EH (cell line): Measurements from ENCODE around the gene CORT.
"Not testable (repeated sequence)": the region's sequence is repeated elsewhere in the genome, so short reads cannot be mapped to it uniquely, and the experiment has no call there.

Experiments
- DNase-seq: peaks from one replicate; pipeline ENCODE4 v3.0.0-alpha.2; 2015; ENCODE audit warnings: low read depth

The CORT gene

DNA sequence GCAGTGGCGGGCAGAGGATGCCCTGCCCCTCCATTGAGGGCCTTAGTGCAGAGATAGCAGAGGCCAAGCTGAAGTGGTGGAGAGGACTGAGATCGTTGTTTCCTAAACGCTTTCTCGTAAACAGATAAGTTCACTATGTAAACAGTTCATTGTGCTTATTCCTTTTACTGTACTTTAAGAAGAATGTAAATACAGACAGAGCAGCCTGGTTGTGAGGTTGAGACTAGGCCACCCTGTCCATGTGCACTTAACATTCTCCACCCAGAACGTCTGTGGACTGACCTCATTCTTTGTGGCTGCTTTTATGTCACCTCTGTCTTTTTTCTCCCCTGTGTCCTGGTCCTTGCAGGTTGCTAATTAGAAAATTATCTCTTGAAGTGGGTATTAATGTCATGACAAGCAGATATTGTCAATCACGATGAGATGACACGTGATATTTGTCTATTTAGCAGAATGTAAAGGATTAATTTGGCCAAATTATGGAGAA is 11.1 kb upstream of the CORT start:
- no peak for DNase-seq

DNA sequence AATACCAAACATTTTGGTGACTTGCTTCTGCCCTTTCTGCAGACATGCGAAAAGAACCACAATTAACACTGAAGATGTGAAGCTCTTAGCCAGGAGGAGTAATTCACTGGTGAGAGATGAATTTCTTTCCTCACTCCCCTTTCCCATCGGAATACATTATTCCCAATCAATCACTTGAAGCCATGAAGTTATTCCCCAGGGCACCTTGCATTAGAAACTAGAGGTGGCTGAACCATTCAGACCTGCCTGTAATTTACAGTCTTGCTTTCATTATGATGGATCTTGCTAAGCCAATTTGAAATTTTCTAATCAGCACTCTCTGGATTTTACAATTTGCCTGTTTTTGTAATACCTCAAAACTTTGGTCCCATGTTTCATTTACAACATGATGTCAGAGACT is 9.5 kb upstream of the CORT start:
- no peak for DNase-seq

DNA sequence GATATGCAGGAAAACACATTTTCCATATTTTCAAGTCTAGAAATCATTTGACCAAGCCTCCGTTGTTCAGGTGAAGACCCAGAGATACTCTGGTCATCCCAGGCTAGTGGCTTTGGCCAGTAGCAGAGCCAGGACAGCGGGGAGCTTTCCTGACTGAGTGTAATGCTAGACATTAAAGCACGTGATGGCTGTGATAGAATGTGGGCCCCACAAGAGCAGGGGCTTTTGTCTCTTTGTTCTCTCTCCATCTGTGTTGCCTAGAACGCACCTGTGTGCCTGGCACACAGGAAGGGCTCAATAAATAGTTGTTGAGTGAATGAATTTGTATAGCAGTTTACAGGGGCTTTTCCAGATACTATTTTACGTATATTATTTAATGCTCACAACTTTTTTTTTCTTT is 9.0 kb upstream of the CORT start:
- DNase-seq = no peak

DNA sequence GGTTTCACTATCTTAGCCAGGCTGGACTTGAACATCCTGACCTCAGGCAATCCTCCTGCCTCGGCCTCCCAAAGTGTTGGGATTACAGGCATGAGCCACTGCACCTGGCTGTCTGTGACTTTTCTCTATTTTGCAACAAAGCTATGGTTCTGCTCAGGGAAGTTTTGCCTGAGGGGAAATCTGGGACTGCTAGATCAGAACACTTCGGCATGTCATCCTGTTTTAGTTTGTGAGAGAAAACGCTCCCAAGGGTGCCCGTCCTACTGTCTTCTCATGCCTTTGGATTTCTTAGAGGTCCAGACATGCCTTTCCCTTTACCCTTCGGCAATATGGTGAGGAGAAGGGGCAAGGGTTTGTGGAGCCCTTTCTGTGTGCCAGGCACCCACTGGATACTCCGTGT is 5.6 kb upstream of the CORT start:
- no peak for DNase-seq

DNA sequence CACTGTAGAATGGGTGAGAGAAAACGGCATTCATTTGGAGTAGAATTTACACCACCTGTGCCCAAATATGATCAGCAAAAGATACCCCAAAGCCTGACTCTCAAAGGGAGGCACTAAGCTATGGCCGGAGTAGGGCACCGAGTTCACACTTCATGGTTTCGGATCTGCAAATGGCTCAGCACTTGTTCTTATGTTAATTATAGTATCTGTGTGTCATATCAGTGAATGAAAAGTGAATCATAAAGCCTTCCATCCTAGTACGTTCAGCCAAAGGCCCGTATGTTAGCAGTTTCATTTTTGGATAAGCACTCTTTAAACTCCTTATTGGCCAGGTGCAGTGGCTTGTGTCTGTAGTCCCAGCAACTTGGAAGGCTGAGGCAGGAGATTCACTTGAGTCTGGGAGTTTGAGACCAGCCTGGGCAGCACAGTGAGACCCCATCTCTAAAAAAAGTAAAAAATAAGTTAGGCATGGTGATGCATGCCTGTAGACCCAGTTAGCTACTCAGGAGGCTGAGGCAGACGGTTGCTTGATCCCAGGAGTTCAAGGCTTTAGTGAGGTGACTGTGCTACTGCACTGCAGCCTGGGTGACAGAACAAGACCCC is 4.9 kb upstream of the CORT start:
- DNase-seq = no peak

DNA sequence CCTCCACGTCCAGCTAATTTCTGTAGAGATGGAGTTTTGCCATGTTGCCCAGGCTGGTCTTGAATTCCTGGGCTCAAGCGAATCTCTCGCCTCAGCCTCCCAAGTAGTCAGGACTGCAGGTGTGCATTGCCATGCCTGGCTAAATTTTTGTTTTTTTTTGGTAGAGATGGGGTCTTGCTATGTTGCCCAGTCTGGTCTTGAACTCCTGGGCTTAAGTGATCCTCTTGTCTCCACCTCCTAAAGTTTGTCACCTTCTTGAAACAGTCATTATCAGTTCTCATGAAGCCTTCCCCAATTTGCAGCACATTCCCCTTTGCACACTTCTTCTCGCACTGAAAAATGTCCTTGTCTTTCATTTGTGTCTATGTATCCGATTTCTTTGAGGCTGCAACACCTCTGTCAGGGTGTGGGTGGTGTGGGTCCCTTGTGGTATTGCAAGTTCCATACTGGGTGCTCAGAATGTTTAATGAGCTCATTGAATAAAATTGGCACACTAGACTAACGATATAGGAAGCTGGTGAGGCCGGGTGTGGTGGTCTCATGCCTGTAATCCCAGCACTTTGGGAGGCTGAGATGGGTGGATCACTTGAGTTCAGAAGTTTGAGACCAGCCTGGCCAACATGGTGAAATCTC is 2.9 kb upstream of the CORT start:
- no peak for DNase-seq

DNA sequence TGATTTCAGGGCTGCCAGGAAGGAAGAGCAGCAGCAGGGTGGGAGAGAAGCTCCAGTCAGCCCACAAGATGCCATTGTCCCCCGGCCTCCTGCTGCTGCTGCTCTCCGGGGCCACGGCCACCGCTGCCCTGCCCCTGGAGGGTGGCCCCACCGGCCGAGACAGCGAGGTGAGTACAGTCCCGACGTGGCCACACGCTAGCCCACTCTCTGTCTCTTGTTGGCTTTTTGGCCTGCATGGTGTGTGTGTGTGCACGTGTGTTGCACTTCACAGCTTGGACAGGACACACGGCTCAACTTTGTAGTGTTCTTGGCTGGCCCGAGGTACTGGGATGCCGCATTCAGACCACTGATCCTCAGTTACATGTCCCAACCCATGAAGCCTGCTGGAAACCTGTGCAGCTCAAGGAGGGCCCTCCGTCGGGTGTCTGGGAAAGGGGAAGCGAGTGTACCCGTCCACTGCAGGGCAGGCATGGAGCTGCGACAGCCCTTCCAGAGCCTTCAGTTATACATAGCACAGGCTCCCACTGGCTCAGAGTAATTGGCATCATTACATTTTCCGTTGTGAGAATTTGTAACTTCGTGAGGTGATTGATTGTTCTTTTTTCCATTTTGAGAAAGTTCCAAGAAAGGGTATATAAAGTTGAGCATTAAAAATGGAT is 454 bp downstream of the CORT start:
- no peak for DNase-seq

DNA sequence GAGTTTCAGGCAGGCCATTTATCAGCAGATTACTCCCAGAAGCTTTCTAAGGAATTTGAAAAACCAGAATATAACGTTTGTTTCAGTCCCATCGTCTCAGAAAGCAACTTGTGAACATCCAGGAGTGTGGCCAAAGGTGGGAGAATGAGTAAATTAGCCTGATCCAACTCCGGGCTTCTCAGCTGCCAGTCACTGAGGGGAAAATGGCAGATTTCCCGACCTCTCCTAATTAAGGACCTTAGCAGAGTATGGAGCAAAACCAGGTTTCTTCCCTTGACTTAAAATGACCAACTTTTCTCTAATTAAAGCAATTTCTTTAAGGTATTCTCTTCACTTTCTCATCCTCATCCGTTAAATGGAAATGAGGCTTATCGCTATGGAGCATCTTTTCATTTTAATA is 1.0 kb downstream of the CORT start:
- peak; percentile 26 for DNase-seq

DNA sequence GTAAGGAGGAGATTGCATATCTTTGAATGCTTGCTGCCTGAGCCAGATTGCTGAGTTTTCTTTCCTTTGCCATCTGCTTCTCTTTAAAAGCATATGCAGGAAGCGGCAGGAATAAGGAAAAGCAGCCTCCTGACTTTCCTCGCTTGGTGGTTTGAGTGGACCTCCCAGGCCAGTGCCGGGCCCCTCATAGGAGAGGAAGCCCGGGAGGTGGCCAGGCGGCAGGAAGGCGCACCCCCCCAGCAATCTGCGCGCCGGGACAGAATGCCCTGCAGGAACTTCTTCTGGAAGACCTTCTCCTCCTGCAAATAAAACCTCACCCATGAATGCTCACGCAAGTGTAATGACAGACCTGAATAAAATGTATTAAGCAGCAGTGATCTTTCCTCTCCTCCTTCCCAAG is 1.5 kb downstream of the CORT start:
- DNase-seq = peak; percentile 84

DNA sequence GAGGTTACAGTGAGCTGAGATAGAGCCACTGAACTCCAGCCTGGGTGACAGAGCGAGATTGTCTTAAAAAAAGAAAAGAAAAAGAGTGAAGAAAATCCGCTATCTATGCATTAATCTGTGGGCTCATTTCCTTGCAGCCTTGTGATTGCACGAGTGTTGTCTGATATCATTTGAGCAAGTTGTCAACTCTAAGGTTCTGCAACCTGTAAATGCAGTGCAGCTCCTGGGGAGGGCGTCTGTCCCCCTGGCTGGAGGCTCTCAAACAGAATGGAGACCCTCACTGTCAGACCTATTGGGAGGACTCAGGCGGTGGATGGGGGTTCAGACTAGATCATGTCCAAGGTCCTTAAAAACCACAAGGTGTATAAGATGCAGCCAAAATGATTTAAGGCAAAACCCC is 6.2 kb downstream of the CORT start:
- DNase-seq = no peak

DNA sequence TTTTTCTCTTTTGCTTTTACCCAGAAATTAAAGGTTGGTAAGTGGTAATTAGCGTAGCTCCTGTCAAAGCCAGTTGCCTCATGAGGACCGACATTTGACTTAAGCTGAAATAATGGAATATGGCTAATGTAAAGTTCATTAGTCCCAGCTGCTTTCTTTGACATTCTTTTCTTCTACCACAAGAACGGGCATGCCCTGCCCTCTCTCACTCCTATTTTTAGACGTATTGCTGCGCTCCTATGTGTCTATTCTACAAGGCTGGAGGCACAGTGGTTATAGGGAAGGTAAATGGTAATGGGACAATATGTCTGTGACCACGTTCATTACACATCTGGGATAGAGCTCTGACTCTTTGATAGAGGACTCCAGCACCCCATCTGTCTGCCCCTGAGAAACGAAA is 6.8 kb downstream of the CORT start:
- peak; percentile 16 for DNase-seq

DNA sequence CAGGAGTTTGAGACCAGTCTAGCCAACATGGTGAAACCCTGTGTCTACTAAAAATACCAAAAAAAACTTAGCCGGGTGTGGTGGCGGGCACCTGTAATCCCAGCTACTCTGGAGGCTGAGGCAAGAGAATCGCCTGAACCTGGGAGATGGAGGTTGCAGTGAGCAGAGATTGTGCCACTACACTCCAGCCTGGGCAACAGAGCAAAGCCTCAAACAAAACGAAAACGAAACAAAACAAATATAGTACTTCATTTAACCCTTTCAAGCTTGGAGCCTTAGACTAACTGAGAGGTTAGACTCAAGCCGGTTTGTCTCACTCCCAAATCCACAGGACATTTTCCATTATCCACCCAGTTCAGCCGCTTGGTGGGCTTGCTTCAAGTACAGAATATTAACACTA is 7.6 kb downstream of the CORT start:
- DNase-seq = not testable (repeated sequence)

DNA sequence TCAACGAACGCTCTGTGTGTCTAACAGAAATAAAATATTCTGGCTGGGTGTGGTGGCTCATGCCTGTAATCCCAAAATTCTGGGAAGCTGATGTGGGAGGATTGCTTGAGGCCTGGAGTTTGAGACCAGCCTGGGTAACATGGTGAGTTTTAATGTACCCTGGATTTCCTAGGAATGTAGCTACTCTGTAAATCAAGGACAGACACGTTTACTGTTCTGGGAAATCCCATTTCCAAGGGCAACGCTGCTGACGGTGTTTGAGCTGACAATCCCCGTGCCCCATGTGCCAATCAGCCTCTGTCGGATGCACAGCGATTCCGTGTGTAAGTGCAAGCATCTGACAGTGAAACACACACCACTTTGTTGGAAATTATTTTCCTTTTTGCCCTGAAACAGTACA is 8.0 kb downstream of the CORT start:
- no peak for DNase-seq

DNA sequence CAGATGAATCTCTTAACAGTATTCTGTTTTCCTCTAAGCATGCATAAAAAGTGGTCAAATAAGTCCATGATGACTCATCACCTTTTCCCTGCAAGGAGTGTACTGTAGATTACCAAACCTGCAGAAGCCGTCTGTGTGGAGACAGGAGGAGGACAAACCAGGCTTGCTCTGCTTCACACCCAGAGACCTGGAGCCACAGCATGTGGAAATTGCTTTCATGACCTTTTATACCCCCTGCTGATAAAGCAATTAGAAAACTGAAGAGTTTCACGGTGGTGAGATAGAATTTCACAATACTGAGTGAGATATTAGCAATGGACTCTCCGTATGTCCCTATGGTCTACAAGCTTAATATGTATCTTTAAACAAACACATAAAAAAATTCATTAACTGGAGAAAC is 9.4 kb downstream of the CORT start:
- DNase-seq = peak; percentile 79

DNA sequence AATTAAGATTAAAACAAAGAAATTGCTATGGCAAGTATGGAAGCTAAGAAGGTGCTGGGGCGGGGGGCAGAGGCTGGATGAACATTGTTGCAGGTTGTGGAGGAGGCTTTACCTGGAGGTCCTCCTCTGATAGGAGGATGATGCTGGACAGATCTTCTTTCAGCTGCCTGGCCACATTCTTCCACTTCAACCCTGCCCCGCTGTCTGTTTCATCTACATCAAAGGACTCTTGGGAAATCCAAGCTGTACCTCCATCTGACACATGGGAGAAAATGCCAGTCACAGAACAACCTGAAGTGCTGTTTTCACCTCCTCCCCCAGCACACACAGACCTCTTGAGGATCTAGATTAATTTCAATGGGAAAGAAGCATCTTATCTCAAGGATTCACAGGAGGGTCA is 17.2 kb downstream of the CORT start:
- DNase-seq = no peak

DNA sequence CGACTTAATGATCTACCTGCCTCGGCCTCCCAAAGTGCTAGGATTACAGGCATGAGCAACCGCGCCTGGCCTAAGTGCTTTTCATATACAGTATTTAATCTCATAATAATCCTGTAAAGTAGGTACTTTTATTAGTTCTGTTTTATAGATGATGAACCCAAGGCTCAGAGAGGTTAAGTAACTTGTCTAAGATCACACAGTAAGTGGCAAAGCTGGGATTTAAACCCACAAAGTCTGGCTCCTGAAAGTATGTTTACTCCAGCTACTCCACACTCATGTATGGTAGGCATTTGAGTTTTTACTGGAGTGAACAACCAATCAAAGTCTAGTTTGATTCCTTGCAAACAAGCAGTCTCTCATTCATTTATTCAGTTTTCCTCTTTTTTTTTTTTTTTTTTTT is 20.2 kb downstream of the CORT start:
- DNase-seq = no peak

DNA sequence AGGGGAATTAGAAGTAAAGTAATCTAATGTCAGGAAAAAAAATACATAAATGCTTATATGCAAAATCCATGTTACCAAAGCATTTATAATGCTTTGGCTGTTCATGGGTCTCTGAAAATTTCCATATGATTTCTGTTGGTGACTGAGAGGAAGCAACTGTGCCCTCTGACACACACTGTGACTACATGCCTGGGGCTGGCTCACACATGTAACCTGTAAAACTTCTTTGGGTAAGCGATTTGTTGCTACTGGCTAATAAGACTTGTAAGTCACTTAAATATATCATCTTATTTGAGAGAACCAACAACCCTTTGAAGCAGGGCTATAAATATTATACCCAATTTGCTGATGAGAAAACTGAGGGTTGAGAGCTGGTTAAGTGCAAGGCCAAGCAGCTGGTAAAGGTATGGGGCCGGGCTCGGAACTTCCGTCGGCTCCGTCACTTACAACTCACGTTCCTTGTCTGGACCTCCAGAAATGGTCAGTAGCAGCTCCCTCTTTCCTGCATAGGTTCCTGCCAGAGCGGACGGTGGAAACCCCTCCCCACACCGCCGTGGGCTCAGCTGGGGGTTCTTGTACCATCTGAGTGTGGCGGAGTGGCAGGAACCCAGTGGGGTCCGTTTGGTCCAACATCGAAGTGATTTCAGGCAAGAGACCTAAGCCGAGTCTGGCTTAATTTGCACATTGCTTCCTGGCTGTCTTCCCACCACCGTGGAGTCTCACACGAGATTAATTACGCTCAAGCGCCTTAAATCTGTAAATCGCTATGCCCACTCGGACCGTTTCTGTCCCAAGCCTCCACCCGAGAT is 21.8 kb downstream of the CORT start:
- peak; percentile 50 for DNase-seq

DNA sequence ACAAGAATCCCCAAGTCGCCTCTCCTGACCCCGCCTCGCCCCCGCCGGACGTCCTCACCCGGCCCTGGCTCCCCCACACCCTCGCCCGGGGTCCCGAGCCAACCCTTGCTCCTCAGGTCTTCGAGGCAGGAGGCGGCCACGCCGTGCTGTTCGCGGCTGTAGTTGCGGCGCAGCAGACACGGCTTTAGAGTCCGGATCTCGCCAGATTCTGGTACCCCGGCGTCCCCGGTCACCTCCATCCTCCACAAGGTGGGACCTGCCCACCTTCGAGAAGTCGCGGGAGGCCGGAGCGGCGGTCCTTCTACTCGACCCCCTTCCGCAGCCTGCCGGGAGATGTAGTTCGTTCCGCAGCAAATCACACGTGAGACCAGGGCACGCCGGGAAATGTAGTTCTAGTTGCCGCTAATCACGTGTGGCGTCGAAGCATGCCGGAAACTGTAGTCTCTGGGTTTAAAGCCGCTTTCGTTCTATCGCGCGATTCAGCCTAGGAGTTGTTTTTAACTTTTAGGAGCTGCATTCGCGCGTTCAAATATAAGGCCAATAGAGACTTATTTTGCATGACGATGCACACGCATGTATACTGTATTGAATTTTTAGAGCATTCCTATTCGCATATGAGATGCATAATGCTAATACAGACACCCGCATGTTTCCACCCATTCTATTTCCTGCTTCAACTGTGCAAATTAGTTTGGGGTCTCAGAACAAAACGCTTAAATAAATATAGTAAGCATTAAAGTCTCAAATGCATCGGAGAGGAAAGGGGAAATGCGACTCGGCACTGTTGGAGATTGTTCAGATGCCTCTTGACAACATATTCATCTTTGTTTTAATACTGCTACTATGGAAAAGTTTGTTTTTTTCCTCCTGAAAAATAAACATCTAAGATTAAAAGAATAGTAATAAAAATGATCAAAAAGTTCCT is 22.7 kb downstream of the CORT start, which contains the start of gene DFFA:
TSS of gene DFFA (minus strand) at position 310 of the 925 bp plus-strand sequence. CDS start at position 239, 71 bp downstream.
- peak; percentile 97 for DNase-seq

DNA sequence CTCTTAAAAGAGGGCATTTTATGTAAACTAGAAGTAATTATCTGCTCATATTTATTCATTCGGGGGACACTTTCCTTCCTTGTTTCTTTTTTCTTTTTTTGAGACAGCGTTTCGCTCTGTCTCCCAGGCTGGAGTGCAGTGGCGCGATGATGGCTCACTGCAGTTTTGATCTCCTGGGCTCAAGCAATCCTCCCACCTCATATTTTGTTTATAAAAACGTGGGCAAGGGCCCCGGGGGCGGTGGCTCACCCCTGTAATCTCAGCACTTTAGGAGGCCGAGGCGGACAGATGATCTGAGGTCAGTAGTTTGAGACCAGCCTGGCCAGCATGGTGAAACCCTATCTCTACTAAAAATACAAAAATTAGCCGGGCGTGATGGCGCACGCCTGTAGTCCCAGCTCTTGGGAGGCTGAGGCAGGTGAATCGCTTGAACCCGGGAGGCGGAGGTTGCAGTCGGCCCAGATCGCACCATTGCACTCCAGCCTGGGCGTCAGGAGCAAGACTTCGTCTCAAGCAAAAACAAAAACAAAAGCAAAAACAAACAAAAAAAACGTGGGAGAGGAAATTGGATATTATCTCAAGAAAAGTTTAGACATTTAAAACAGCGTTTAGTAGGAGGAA is 23.4 kb downstream of the CORT start:
- no peak for DNase-seq

DNA sequence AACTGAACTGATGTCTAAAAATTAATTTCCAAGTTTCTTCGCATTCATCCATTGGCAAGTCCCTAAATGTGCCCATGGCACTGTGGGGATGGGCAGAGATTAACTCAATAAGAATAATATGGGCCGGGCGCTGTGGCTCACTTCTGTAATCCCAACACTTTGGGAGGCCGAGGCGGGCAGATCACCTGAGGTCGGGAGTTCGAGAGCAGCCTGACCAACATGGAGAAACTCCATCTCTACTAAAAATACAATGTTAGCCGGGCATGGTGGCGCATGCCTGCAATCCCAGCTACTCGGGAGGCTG is 24.4 kb downstream of the CORT start:
- not testable (repeated sequence) for DNase-seq
